Measurements from ENCODE around the gene NOVA2.

NOVA2 gene

DNA sequence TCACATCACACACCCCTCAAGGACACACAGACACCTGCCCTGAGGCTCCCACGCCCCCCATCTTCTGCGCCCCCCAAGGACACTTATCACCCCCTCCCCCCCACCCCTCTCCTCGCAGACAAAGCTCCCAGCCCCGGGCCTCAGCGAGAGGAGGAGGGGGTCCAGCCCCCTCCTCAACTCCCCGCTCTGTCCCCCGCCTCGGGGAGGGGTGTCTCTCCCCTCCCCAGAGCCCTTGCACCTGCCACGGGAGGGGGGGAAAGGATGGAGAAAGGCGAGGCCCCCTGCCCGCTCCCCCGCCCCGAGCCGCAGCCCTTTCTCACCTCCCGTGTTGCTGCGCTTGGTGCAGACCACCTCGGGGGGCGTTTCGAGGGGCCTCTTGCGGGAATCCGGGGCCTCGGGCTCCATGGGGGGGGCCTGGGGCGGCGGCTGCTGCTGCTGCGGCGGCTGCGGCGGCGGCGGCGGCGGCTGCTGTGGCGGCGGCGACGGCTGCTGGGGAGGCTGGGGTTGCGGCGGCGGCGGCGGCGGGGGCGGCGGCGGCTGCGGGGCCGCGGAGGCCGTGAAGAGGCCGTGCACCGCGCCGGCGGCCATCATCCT, 621 bp downstream of the NOVA2 start:
- no peak overlapping the region for H3K4me3 ChIP-seq (ENCODE audit: low read depth, low read length)
- no peak for DNase-seq (ENCODE audit: low read depth)
- TF ChIP-seq, protein P1, sequence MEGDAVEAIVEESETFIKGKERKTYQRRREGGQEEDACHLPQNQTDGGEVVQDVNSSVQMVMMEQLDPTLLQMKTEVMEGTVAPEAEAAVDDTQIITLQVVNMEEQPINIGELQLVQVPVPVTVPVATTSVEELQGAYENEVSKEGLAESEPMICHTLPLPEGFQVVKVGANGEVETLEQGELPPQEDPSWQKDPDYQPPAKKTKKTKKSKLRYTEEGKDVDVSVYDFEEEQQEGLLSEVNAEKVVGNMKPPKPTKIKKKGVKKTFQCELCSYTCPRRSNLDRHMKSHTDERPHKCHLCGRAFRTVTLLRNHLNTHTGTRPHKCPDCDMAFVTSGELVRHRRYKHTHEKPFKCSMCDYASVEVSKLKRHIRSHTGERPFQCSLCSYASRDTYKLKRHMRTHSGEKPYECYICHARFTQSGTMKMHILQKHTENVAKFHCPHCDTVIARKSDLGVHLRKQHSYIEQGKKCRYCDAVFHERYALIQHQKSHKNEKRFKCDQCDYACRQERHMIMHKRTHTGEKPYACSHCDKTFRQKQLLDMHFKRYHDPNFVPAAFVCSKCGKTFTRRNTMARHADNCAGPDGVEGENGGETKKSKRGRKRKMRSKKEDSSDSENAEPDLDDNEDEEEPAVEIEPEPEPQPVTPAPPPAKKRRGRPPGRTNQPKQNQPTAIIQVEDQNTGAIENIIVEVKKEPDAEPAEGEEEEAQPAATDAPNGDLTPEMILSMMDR (conservative IDR thresholded peaks at IDR 0.05; ENCODE audit: low read depth, low read length): no peak

DNA sequence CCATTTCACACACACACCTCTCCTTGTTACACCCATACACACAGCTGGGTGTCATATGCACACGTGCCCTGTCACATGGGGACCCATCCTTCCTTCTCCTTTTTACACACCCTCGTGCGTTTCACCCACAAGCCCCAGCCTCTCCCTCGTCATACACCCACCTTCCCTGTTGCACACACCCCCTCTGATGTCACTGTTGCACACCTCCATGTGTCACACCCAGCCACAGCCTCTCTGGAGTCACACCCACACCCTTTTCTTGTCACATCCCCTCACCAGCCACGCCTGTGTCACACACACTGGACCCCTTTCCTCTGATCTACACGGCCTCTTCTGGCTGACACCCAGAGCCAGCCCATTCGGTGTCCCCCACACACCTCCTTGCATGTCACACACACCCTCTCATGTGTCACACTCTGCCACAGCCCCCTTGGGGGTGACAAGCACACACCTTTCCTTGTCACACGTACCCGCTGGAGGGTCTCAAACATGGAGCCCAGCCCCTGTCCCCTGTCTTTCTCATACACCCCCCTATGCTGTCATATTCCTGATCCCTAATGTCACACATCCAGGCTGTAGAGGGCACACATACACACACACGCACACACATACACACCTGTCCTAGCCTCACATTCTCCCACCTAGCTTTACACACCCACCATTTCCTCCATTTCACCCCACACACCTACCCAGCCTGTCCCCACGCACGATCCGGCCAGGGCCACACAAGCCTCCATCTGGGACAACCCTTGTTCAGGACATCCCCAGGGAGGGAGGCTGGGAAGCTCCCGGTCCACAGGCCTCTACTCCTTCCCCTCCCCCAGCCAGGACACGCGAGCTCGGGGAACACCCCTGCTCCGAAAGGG, 1.4 kb downstream of the NOVA2 start:
- no peak overlapping the region for H3K4me3 ChIP-seq (ENCODE audit: low read depth, low read length)
- DNase-seq (ENCODE audit: low read depth): no peak
- TF ChIP-seq, protein P1 (conservative IDR thresholded peaks at IDR 0.05; ENCODE audit: low read depth, low read length): no peak

DNA sequence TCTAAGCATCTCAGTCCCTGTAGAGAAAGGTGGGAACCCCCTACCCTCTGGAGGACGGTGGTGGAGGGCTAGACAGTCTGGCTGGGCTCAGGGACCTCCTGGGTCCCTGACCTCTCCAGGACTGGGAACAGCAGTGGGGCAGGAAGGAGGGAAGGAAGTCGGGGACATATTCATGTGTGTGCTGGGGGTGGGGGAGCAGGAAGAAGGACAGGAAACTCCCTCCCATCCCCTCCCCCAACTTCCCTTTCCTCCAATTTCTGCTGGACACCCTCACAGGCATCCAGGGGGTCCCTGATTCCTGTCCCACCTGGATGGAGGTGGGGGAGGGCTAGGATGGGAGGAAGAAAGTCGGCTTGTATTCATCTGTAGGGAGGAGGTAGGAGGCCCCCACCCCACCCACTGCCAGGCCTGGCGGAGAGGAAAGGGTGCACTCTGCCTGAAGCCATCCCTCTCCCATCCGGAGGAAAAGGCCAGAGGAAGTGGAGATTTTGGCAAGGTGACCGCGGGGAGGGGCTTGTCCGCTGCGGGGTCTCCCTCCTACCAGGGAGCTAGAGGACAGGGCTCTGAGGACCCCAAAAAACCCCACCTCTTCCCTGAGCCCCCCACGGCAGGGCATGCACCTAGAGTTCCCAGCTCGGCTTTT, 2.3 kb downstream of the NOVA2 start:
- no peak for DNase-seq (ENCODE audit: low read depth)
- TF ChIP-seq, protein P1 (conservative IDR thresholded peaks at IDR 0.05; ENCODE audit: low read depth, low read length): no peak
- H3K4me3 ChIP-seq (ENCODE audit: low read depth, low read length): no peak overlapping the region

DNA sequence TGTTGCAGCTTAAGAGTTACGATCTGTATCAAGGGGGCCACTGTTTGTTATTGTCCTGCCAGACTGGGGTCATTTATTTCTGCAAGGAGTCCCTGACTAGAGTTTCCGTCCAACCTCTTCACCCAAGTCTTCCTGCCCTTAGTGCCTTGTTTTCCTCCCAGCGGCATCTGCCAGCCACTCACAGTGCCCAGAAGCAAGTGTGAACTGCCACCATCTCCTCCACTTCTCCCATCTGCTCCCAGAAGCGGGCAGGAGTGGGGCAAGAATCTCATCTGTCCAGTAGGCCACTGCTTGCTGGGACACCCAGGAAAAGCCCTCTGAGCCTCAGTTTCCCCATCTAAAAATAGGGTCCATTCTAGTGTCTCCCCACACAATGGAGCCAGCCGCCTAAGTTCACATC, 4.0 kb downstream of the NOVA2 start:
- TF ChIP-seq, protein P1 (conservative IDR thresholded peaks at IDR 0.05; ENCODE audit: low read depth, low read length): no peak
- H3K4me3 ChIP-seq (ENCODE audit: low read depth, low read length): no peak overlapping the region
- no peak for DNase-seq (ENCODE audit: low read depth)

DNA sequence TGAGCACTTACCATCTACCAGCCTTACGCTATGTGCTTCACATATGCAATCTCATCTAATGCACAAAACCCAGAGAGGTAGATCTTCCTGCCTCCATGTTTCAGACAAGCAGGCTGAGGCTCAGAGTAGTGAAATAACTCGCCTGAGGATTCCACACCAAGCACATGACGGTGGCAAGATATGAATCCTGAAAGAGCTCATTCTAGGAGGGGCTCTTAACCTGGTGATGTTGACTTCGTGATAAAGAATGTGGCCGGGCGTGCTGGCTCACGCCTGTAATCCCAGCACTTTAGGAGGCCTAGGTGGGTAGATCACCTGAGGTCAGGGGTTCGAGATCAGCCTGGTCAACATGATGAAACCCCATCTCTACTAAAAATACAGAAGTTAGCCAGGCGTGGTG, 5.0 kb downstream of the NOVA2 start:
- TF ChIP-seq, protein P1 (conservative IDR thresholded peaks at IDR 0.05; ENCODE audit: low read depth, low read length): no peak
- no peak overlapping the region for H3K4me3 ChIP-seq (ENCODE audit: low read depth, low read length)
- no peak for DNase-seq (ENCODE audit: low read depth)

DNA sequence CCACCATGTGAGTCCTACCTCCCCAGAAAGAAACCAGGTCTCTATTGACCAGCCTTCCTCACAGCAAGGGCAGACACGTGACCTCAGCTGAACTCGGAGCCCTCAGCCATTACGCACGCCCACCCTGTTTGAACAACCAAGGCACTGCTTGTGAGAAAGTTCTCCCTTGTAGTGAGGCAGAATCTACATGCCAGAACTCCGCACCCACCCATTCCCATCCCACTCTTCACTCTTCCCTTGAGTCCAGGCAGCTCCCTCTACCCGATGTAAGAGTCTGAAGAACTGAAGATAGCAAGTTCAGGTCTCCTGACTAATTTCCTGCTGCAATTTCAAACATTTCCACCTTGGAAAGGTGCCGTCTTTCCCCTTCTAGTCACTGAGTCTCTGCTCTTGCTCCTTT, 6.4 kb downstream of the NOVA2 start:
- H3K4me3 ChIP-seq (ENCODE audit: low read depth, low read length): no peak overlapping the region
- no peak for DNase-seq (ENCODE audit: low read depth)
- TF ChIP-seq, protein P1 (conservative IDR thresholded peaks at IDR 0.05; ENCODE audit: low read depth, low read length): no peak
